Measurements from ENCODE around the gene MRPL38. TPM values are rescaled to one million over a fixed set of nuclear protein-coding genes. Genes with fewer than 3 reads are reported as not detected.

MRPL38 gene
- total RNA-seq, 2 donors from 2014 or later: 42.4 to 56.2 TPM

DNA sequence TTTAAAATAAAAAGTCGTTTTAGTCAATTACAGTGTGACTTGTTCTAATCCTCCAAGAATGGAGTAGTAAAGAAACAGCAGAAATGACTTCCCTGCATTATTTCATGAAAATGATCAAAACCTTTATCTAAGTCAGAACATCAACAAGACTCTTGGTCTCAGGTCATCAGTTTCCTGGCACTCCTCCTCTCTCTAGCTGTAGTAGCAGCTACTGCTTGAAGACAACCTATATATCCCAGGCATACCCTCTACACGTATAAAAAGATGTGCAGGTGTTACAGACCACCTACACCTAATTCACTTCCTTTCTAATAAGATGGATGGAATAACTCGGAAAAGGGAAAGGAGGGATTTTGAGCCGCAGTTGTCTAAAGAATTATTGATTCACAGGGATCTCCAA is 37.8 kb upstream of the MRPL38 start:
- ATAC-seq (ENCODE audit: insufficient number of reproducible peaks, low FRiP score, low read depth): no peak
- no peak for TF ChIP-seq CTCF (IDR thresholded peaks at IDR 0.05)

DNA sequence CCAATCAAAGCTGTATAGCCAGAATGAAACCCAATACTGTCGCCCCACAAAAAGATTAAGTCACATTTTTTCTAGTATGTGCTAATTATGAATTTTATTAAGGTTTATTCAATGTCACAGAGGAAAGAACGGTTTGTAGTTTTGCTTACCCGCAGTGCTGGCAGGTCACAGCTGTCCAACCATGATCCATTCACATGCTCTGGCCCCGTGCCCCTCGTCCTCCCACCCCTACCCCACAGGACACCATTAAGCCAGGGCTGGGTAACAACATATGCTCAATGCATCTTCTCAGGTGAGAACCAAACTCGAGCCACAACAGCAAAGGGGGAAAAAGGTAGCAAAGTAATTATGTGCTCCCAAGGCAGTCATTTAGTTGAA is 36.7 kb upstream of the MRPL38 start:
- no peak overlapping the region for H3K27ac ChIP-seq

More for the DNA sequence above, 37.8 kb upstream of the MRPL38 start:
- Histone ChIP-seq H3K27ac (no peak overlapping the region), H3K36me3 (peaks cover 12% of the 10 kb centered on the region), H3K4me1 (ENCODE audit: control insufficient read depth in 1 of 2, low read depth in 2 of 2) (peaks cover 8% of the 10 kb centered on the region in 2 donors), H3K9me3 (no peaks in the 10 kb centered on the region), H3K27me3 (replicated peaks; ENCODE audit: insufficient read depth) (no peaks in the 10 kb centered on the region), H3K4me3 (no peak overlapping the region)
- no peak for DNase-seq (ENCODE audit: low spot score)

GRCh38 chr17:75940727-75941441 is 36.2 kb upstream of the MRPL38 start, which contains the start of gene FBF1:
Gene FBF1, minus strand, starts transcription at chr17:75941042. Its CDS starts 2,893 bp downstream, at chr17:75938149.
- ATAC-seq (ENCODE audit: insufficient number of reproducible peaks, low FRiP score, low read depth): peak; percentile 74
- peak within 1 kb of the TSS in 1 of 2 donors; percentile 42 for H3K27ac ChIP-seq
- peak; percentile 79 for DNase-seq (ENCODE audit: low spot score)
- peaks cover 8% of the 10 kb centered on the region in 2 donors for H3K4me1 ChIP-seq (ENCODE audit: control insufficient read depth in 1 of 2, low read depth in 2 of 2)
- peaks cover 7% of the 10 kb centered on the region for H3K36me3 ChIP-seq
- H3K4me3 ChIP-seq: peak within 1 kb of the TSS; percentile 86
- no peaks in the 10 kb centered on the region for H3K27me3 ChIP-seq (replicated peaks; ENCODE audit: insufficient read depth)
- TF ChIP-seq CTCF (IDR thresholded peaks at IDR 0.05): no peak
- no peaks in the 10 kb centered on the region for H3K9me3 ChIP-seq

More for the DNA sequence above, 36.7 kb upstream of the MRPL38 start:
- Histone ChIP-seq H3K36me3 (peaks cover 10% of the 10 kb centered on the region), H3K4me3 (peak overlapping the region; percentile 86), H3K4me1 (ENCODE audit: control insufficient read depth in 1 of 2, low read depth in 2 of 2) (peaks cover 8% of the 10 kb centered on the region in 2 donors), H3K9me3 (no peaks in the 10 kb centered on the region), H3K27me3 (replicated peaks; ENCODE audit: insufficient read depth) (no peaks in the 10 kb centered on the region)
- DNase-seq (ENCODE audit: low spot score) (no peak), ATAC-seq (ENCODE audit: insufficient number of reproducible peaks, low FRiP score, low read depth) (no peak)
- no peak for TF ChIP-seq CTCF (IDR thresholded peaks at IDR 0.05)

- Histone ChIP-seq H3K4me3 (no peak overlapping the region), H3K27me3 (replicated peaks; ENCODE audit: insufficient read depth) (no peaks in the 10 kb centered on the region), H3K27ac (no peak overlapping the region), H3K9me3 (no peaks in the 10 kb centered on the region), H3K36me3 (no peaks in the 10 kb centered on the region), H3K4me1 (ENCODE audit: control insufficient read depth in 1 of 2, low read depth in 2 of 2) (peaks cover 8% of the 10 kb centered on the region in 2 donors)
- no peak for DNase-seq (ENCODE audit: low spot score)
- no peak for ATAC-seq (ENCODE audit: insufficient number of reproducible peaks, low FRiP score, low read depth)
- no peak for TF ChIP-seq CTCF (IDR thresholded peaks at IDR 0.05)
Observed at GRCh38 chr17:75937652-75938051, 33.0 kb upstream of the MRPL38 start.

DNA sequence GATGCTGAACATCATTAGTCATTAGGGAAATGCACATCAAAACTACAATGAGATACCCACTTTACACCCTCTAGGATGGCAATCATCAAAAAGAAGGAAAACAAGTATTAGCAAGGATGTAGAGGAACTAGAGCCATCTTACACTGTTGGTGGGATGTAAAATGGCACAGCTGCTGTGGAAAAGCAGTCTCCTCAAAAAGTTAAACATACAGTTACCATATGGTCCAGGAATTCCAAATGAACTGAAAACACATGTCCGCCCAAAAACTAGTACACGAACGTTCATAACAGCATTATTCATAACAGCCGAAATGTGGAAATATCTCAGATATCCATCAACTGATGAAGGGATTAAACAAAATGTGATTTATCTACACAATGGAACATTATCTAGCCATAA is 29.1 kb upstream of the MRPL38 start:
- H3K9me3 ChIP-seq: no peaks in the 10 kb centered on the region
- no peak for TF ChIP-seq CTCF (IDR thresholded peaks at IDR 0.05)
- DNase-seq (ENCODE audit: low spot score): no peak
- no peaks in the 10 kb centered on the region for H3K27me3 ChIP-seq (replicated peaks; ENCODE audit: insufficient read depth)
- H3K27ac ChIP-seq: no peak overlapping the region
- ATAC-seq (ENCODE audit: insufficient number of reproducible peaks, low FRiP score, low read depth): no peak
- H3K4me3 ChIP-seq: no peak overlapping the region
- no peaks in the 10 kb centered on the region for H3K36me3 ChIP-seq
- no peaks in the 10 kb centered on the region for H3K4me1 ChIP-seq (ENCODE audit: control insufficient read depth in 1 of 2, low read depth in 2 of 2)

Measured in thoracic aorta (tissue), 2 donors.